GM12892 (cell line): ENCODE data around the gene EYS.

Experiments
- POLR2A ChIP-seq: IDR thresholded peaks from 2 replicates; pipeline ENCODE4 v1.6.1; 2011; ENCODE audit warnings: low read depth, low read length, control low read depth
- POLR2AphosphoS5 ChIP-seq: IDR thresholded peaks from 2 replicates; pipeline ENCODE4 v1.6.1; 2011; ENCODE audit warnings: low read depth, low read length, control low read depth
- TAF1 ChIP-seq: IDR thresholded peaks from 2 replicates; pipeline ENCODE4 v1.6.1; 2011; ENCODE audit warnings: low read depth, mild to moderate bottlenecking, control low read depth, low read length, borderline replicate concordance

DNA sequence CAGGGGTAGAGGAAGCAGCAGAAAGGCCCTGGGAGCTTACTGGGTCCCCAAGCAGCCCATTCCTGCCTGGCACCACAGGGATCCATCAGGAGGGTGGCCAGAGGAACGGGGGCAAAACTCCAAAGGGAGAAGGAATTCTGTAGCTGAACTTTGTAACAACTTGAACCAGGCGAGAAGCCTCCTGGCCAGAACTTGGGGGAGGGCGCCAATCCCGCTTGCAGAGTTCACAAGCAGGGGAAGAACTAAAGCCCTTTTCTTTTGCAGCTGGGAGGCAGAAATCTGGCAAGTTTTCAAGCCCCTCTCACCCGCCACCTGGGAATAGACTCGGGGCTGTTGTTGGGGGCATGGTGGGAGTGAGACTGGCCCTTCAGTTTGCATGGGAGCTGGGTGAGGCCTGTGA lies 1882.3 kb downstream of the EYS start:
- no peak for TF ChIP-seq POLR2A
- TF ChIP-seq POLR2AphosphoS5 = no peak
- no peak for TF ChIP-seq TAF1
